CD14-positive monocyte (primary cell): ENCODE results near the gene CACNA2D2. TPM values are rescaled to one million over a fixed set of nuclear protein-coding genes. Genes with fewer than 3 reads are reported as not detected.

Experiments used
- DNase-seq, 3 donors: peaks; one replicate each; pipeline ENCODE4 v3.0.0-alpha.2; 2011 to 2022
- H2AFZ ChIP-seq: 2 replicates; pipeline ENCODE4 v1.6.0; 2012; ENCODE audit warnings: mild to moderate bottlenecking, low read depth, low read length, inconsistent platforms; ENCODE audit not compliant: insufficient read depth, poor library complexity, severe bottlenecking
- H3K27ac ChIP-seq, 2 donors: 1 replicate in 1 of 2; 2 replicates in 1 of 2; pipeline ENCODE4 v1.5.1; 2012 to 2013; ENCODE audit warnings: low read length in 2 of 2, control low read depth in 1 of 2, inconsistent platforms in 1 of 2, low read depth in 1 of 2, mild to moderate bottlenecking in 1 of 2
- H3K27me3 ChIP-seq, 2 donors: one replicate each; pipeline versions ENCODE4 v1.6.0 to v1.6.1; 2011 to 2013; ENCODE audit warnings: low read length in 2 of 2; ENCODE audit not compliant: control insufficient read depth in 2 of 2, insufficient read depth in 2 of 2
- H3K36me3 ChIP-seq, 2 donors: replicated peaks in 1 of 2; 1 replicate in 1 of 2; 2 replicates in 1 of 2; pipeline versions ENCODE4 v1.5.1 to v1.6.1; 2012 to 2013; ENCODE audit warnings: low read length in 2 of 2, control low read depth in 1 of 2, inconsistent platforms in 1 of 2, mild to moderate bottlenecking in 1 of 2; ENCODE audit not compliant: insufficient read depth in 2 of 2, control insufficient read depth in 1 of 2
- H3K4me1 ChIP-seq, 2 donors: 1 replicate in 1 of 2; 2 replicates in 1 of 2; pipeline versions ENCODE4 v1.5.1 to v1.6.1; 2012 to 2013; ENCODE audit warnings: low read length in 2 of 2, control low read depth in 1 of 2, inconsistent platforms in 1 of 2, mild to moderate bottlenecking in 1 of 2, moderate library complexity in 1 of 2; ENCODE audit not compliant: insufficient read depth in 2 of 2, control insufficient read depth in 1 of 2
- H3K4me2 ChIP-seq: replicated peaks from 2 replicates; pipeline ENCODE3; 2012; ENCODE audit warnings: low read length, moderate library complexity, mild to moderate bottlenecking; ENCODE audit not compliant: poor library complexity, severe bottlenecking; ENCODE audit errors: extremely low read depth
- H3K4me3 ChIP-seq, 3 experiments: fragments of 200-600 bp in 1 of 3; sonication (generic) in 1 of 3; replicated peaks in 1 of 3; 1 replicate in 2 of 3; 2 replicates in 1 of 3; pipeline ENCODE4 v1.5.1; 2011 to 2013; ENCODE audit warnings: low read length in 3 of 3, mild to moderate bottlenecking in 3 of 3, control low read depth in 2 of 3, low read depth in 2 of 3, inconsistent platforms in 1 of 3, moderate library complexity in 1 of 3
- H3K79me2 ChIP-seq: 2 replicates; pipeline ENCODE4 v1.6.0; 2012; ENCODE audit warnings: mild to moderate bottlenecking, control low read depth, inconsistent platforms, low read length, moderate library complexity; ENCODE audit not compliant: insufficient read depth
- H3K9ac ChIP-seq: 2 replicates; pipeline ENCODE4 v1.6.0; 2017; ENCODE audit warnings: low read length, mild to moderate bottlenecking; ENCODE audit not compliant: insufficient read depth, poor library complexity, severe bottlenecking
- H3K9me3 ChIP-seq, 2 donors: replicated peaks in 1 of 2; 1 replicate in 1 of 2; 2 replicates in 1 of 2; pipeline versions ENCODE4 v1.5.1 to v1.6.1; 2012 to 2013; ENCODE audit warnings: low read length in 2 of 2, control low read depth in 1 of 2; ENCODE audit not compliant: control insufficient read depth in 1 of 2, insufficient read depth in 1 of 2
- H4K20me1 ChIP-seq: 2 replicates; pipeline ENCODE4 v1.6.0; 2012; ENCODE audit warnings: mild to moderate bottlenecking, low read length, control low read depth, moderate library complexity; ENCODE audit not compliant: insufficient read depth
- H3K27ac Mint-ChIP-seq, 7 donors: one replicate each; pipeline ENCODE4 v1.8.0; 2020; ENCODE audit warnings: mild to moderate bottlenecking in 7 of 7, mixed read lengths in 7 of 7, moderate library complexity in 6 of 7, inconsistent platforms in 2 of 7
- H3K27me3 Mint-ChIP-seq, 3 donors: one replicate each; pipeline ENCODE4 v1.8.0; 2021 to 2022; ENCODE audit warnings: low read depth in 3 of 3, mild to moderate bottlenecking in 3 of 3, mixed read lengths in 3 of 3, moderate library complexity in 3 of 3, inconsistent platforms in 1 of 3
- H3K36me3 Mint-ChIP-seq, 2 donors: one replicate each; pipeline ENCODE4 v1.8.0; 2020; ENCODE audit warnings: mixed read lengths in 2 of 2, inconsistent platforms in 1 of 2, mild to moderate bottlenecking in 1 of 2
- H3K4me1 Mint-ChIP-seq: one replicate; pipeline ENCODE4 v1.8.0; 2020; ENCODE audit warnings: mild to moderate bottlenecking, mixed read lengths
- H3K4me3 Mint-ChIP-seq, 2 donors: one replicate each; pipeline ENCODE4 v1.8.0; 2020; ENCODE audit warnings: mild to moderate bottlenecking in 2 of 2, mixed read lengths in 2 of 2, moderate library complexity in 1 of 2
- H3K9me3 Mint-ChIP-seq, 7 donors: one replicate each; pipeline ENCODE4 v1.8.0; 2020 to 2022; ENCODE audit warnings: mixed read lengths in 7 of 7, mild to moderate bottlenecking in 6 of 7, moderate library complexity in 6 of 7, inconsistent platforms in 2 of 7
- CTCF ChIP-seq: fragments of 200-600 bp; IDR thresholded peaks from one replicate; pipeline ENCODE4 v1.8.0; 2022; ENCODE audit warnings: antibody characterized with exemption, mild to moderate bottlenecking
- WGBS: methylation state at CpG from one replicate; pipeline ENCODE4 v1.1.5; 2013; ENCODE audit warnings: missing lambda C conversion rate; ENCODE audit not compliant: insufficient coverage; 5-methylcytosine and 5-hydroxymethylcytosine counted together
- intact Hi-C, 2 donors: fragments of 100-400 bp; cut with micrococcal nuclease; formaldehyde crosslinking; loops; one replicate each; pipeline versions ENCODE4 v1.15.0 to v1.15.1; 2023
- polyA plus RNA-seq, 3 donors: library from polyadenylated mRNA; depleted of rRNA in 1 of 3; unstranded in 2 of 3; stranded (reverse) in 1 of 3; fragments of 300-500 nt in 2 of 3; fragments of >200 nt in 1 of 3; fragmentation: Illumina TruSeq in 2 of 3; gene quantifications; 1 replicate in 2 of 3; 2 replicates in 1 of 3; pipeline ENCODE4 v1.2.3, GENCODE V29; 2012 to 2021

The CACNA2D2 gene
- polyA plus RNA-seq, 3 donors, result 0.09 to 0.16 TPM; not detected in 1

GRCh38 chr3:50340448-50341329 lies 162.7 kb downstream of the CACNA2D2 start, which contains the start of gene RASSF1:
TSS of gene RASSF1 (minus strand) at chr3:50340836. CDS start at chr3:50340805, 31 bp downstream.
- Histone ChIP-seq H3K4me1 (peaks cover 59 to 92% of the 10 kb centered on the region in 2 donors), H3K36me3 (peaks cover 6 to 10% of the 10 kb centered on the region in 2 donors), H2AFZ (peak within 1 kb of the TSS; percentile 77), H3K9ac (peak within 1 kb of the TSS; percentile 94), H3K79me2 (peaks cover 69% of the 10 kb centered on the region), H3K9me3 (no peaks in the 10 kb centered on the region), H3K4me3 (peak within 1 kb of the TSS; percentile 50 to 94 (median 83)), H3K27ac (peak within 1 kb of the TSS; percentile 91 to 98), H3K27me3 (no peaks in the 10 kb centered on the region), H3K4me2 (peak within 1 kb of the TSS; percentile 95), H4K20me1 (peaks cover 21% of the 10 kb centered on the region)
- intact Hi-C loops, result no loop called here
- no peaks in the 10 kb centered on the region for H3K9me3 Mint-ChIP-seq
- peaks cover 13 to 18% of the 10 kb centered on the region in 2 donors for H3K36me3 Mint-ChIP-seq
- H3K4me1 Mint-ChIP-seq, result peaks cover 69% of the 10 kb centered on the region
- peak within 1 kb of the TSS; percentile 79 to 96 for H3K4me3 Mint-ChIP-seq
- TF ChIP-seq CTCF, result no peak
- WGBS, result under 1% methylated on average over 80 of the region's 85 CpGs
- H3K27me3 Mint-ChIP-seq, result no peaks in the 10 kb centered on the region
- peak; percentile 47 to 63 (median 60) for DNase-seq
- H3K27ac Mint-ChIP-seq, result peak within 1 kb of the TSS; percentile 94 to 99 (median 96)

GRCh38 chr3:50340147-50340447 lies 163.3 kb downstream of the CACNA2D2 start:
- peak overlapping the region; percentile 77 for H2AFZ ChIP-seq
- peaks cover 67% of the 10 kb centered on the region for H3K4me1 Mint-ChIP-seq
- H4K20me1 ChIP-seq, result peaks cover 25% of the 10 kb centered on the region

More at GRCh38 chr3:50340147-50340447, 163.3 kb downstream of the CACNA2D2 start:
- 2% methylated on average over 9 of the region's 9 CpGs for WGBS
- TF ChIP-seq CTCF, result no peak
- Mint-ChIP-seq H3K36me3 (peaks cover 15 to 23% of the 10 kb centered on the region in 2 donors), H3K9me3 (no peaks in the 10 kb centered on the region), H3K27me3 (no peaks in the 10 kb centered on the region), H3K4me3 (peak overlapping the region; percentile 79 to 96), H3K27ac (peak overlapping the region; percentile 92 to 99 (median 96))
- Histone ChIP-seq H3K79me2 (peaks cover 71% of the 10 kb centered on the region), H3K9me3 (no peaks in the 10 kb centered on the region), H3K36me3 (peaks cover 8 to 13% of the 10 kb centered on the region in 2 donors), H3K9ac (peak overlapping the region; percentile 94), H3K27ac (peak overlapping the region; percentile 91 to 98), H3K27me3 (no peaks in the 10 kb centered on the region), H3K4me1 (peaks cover 59 to 89% of the 10 kb centered on the region in 2 donors), H3K4me2 (peak overlapping the region; percentile 95), H3K4me3 (peak overlapping the region; percentile 50 to 94 (median 83))
- intact Hi-C loops, result no loop called here
- DNase-seq, result no peak
